Breast epithelium (tissue), 4 donors: ENCODE results near the gene RBM33. TPM values are rescaled to one million over a fixed set of nuclear protein-coding genes. Genes with fewer than 3 reads are reported as not detected.

Source experiments
- DNase-seq, 2 donors: peaks; one replicate each; pipeline ENCODE4 v3.0.0-alpha.2; 2019; ENCODE audit warnings: low spot score in 2 of 2
- H3K27ac ChIP-seq, 2 donors: fragments of 200-600 bp; sonication (generic) in 1 of 2; one replicate each; pipeline ENCODE4 v1.5.1; 2016 to 2019; ENCODE audit warnings: mild to moderate bottlenecking in 1 of 2
- H3K27me3 ChIP-seq, 2 donors: fragments of 200-600 bp; sonication (generic) in 1 of 2; one replicate each; pipeline versions ENCODE4 v1.5.1 to v1.6.0; 2017 to 2019; ENCODE audit warnings: control low read depth in 1 of 2, mild to moderate bottlenecking in 1 of 2
- H3K36me3 ChIP-seq: fragments of 200-600 bp; one replicate; pipeline ENCODE4 v1.5.1; 2019
- H3K4me1 ChIP-seq, 2 donors: fragments of 200-600 bp; sonication (generic); one replicate each; pipeline ENCODE4 v1.5.1; 2016 to 2019; ENCODE audit warnings: control low read depth in 1 of 2
- H3K4me3 ChIP-seq, 3 donors: fragments of 200-600 bp; sonication (generic); 1 replicate in 2 of 3; 2 replicates in 1 of 3; pipeline ENCODE4 v1.5.1; 2016 to 2019; ENCODE audit warnings: mild to moderate bottlenecking in 3 of 3, moderate library complexity in 2 of 3
- H3K9me3 ChIP-seq, 2 donors: fragments of 200-600 bp; sonication (generic) in 1 of 2; one replicate each; pipeline ENCODE4 v1.5.1; 2016 to 2019; ENCODE audit warnings: control low read depth in 1 of 2
- POLR2A ChIP-seq: fragments of 450-650 bp; IDR thresholded peaks from one replicate; pipeline ENCODE4 v1.6.1; 2016; ENCODE audit warnings: antibody characterized with exemption, mild to moderate bottlenecking, moderate library complexity
- POLR2AphosphoS5 ChIP-seq, 3 donors: sonication (generic); formaldehyde crosslinking; IDR thresholded peaks; one replicate each; pipeline ENCODE4 v1.6.1; 2017; ENCODE audit warnings: antibody characterized with exemption in 3 of 3
- intact Hi-C: fragments of 100-400 bp; cut with DNase I; formaldehyde crosslinking; loops from one replicate; pipeline ENCODE4 v1.15.1; 2023; ENCODE audit warnings: low total_unique reads
- total RNA-seq, 3 donors: library from RNA; depleted of rRNA; stranded (reverse); fragments of >200 nt; gene quantifications; one replicate each; pipeline ENCODE4 v1.1.0, GENCODE V29; 2016
- TF ChIP-seq, protein P1 (sequence below), 3 donors: fragments of 450-650 bp; IDR thresholded peaks; one replicate each; pipeline ENCODE4 v1.5.1; 2016 to 2017; ENCODE audit warnings: antibody characterized with exemption in 3 of 3, mild to moderate bottlenecking in 3 of 3, moderate library complexity in 3 of 3

Gene RBM33
- total RNA-seq, 3 donors from 2014 or later: 34.9 to 58.8 (median 46.5) TPM

DNA sequence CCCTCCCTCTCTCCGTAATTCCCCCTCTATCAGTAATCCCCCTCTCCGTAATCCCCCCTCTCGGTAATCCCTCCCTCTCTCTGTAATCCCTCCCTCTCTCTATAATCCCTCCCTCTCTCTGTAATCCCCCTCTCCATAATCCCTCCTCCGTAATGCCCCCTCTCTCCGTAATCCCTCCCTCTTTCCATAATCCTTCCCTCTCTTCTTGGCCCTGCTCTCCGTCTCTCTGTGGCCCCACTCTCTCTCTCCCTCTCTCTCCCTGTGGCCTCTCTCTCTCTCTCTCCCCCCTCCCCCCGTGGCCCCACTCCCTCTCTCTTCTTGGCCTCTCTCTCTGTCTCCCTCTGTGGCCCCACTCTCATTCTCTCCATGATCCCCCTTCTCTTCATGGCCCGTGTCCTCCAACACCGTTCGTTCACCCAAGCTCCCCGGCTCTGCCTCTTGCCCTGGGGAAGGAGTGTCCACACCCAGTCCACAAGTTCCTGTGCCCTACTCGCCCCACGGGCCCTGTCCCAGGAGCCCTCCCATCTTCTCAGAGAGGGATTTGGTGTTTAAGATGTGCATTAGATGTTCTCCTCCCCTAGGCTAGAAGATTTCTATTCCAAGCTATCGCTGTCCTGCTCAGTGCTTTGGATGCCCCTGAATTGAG lies 148.0 kb downstream of the RBM33 start:
- DNase-seq: no peak
- no peak overlapping the region for H3K27ac ChIP-seq
- TF ChIP-seq, protein P1, sequence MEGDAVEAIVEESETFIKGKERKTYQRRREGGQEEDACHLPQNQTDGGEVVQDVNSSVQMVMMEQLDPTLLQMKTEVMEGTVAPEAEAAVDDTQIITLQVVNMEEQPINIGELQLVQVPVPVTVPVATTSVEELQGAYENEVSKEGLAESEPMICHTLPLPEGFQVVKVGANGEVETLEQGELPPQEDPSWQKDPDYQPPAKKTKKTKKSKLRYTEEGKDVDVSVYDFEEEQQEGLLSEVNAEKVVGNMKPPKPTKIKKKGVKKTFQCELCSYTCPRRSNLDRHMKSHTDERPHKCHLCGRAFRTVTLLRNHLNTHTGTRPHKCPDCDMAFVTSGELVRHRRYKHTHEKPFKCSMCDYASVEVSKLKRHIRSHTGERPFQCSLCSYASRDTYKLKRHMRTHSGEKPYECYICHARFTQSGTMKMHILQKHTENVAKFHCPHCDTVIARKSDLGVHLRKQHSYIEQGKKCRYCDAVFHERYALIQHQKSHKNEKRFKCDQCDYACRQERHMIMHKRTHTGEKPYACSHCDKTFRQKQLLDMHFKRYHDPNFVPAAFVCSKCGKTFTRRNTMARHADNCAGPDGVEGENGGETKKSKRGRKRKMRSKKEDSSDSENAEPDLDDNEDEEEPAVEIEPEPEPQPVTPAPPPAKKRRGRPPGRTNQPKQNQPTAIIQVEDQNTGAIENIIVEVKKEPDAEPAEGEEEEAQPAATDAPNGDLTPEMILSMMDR (IDR thresholded peaks at IDR 0.05): no peak
- no peak for TF ChIP-seq POLR2AphosphoS5 (IDR thresholded peaks at IDR 0.05)
- no peak for TF ChIP-seq POLR2A
- H3K27me3 ChIP-seq: peaks cover 0 to 15% of the 10 kb centered on the region in 2 donors
- no peaks in the 10 kb centered on the region for H3K36me3 ChIP-seq
- no peak overlapping the region for H3K4me3 ChIP-seq
- H3K4me1 ChIP-seq: no peaks in the 10 kb centered on the region
- no peaks in the 10 kb centered on the region for H3K9me3 ChIP-seq
- intact Hi-C loops: loop anchor here (5.0 kb wide), 1 partner anchor 1035 kb away; no protein-coding TSS in a partner anchor

DNA sequence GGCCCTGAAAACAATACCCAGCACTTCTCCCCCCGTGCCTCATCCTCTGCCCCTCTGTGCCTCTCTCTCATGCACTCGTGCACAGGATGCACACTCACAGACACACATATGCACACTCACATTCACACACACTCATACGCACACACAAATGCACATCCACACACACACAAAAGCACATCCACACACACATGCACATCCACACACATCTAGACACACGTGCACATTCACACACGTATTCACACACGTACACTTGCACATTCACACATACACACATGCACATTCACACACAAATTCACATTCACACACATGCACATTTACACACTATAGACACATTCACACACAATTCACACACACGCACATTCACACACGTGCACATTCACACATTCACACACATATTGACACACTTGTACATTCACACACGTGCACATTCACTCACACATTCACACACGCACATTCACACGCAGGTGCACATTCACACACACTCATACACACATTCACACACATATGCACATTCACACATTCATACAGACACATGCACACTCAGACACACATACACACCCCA lies 148.6 kb downstream of the RBM33 start:
- TF ChIP-seq, protein P1 (IDR thresholded peaks at IDR 0.05): no peak
- TF ChIP-seq POLR2AphosphoS5 (IDR thresholded peaks at IDR 0.05): no peak
- no peak for TF ChIP-seq POLR2A
- Histone ChIP-seq H3K27me3 (peaks cover 0 to 16% of the 10 kb centered on the region in 2 donors), H3K27ac (no peak overlapping the region), H3K9me3 (no peaks in the 10 kb centered on the region), H3K4me3 (no peak overlapping the region), H3K36me3 (no peaks in the 10 kb centered on the region), H3K4me1 (no peaks in the 10 kb centered on the region)
- intact Hi-C loops: loop anchor here (5.0 kb wide), 1 partner anchor 1034 kb away; no protein-coding TSS in a partner anchor
- no peak for DNase-seq

DNA sequence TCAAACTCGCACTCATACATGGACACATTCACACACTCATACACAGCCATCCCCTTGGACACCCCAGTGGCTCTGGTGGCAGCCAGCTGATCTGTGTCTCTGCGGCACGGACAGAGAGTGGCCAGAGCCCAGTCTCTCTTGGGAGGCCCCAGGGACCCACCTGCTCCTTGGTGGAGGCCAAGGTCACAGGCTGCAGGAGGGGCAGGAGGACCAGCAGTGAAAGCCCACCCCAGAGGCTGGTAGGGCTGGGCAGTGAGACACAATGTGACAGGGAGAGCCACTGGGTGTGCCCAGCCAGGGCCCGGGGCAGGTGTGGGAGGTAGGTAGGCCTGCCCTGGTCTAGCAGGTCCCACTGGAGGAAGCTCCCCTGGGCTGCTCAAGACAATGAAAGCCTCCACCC lies 149.3 kb downstream of the RBM33 start:
- TF ChIP-seq POLR2AphosphoS5 (IDR thresholded peaks at IDR 0.05) (no peak), POLR2A (no peak)
- TF ChIP-seq, protein P1 (IDR thresholded peaks at IDR 0.05): no peak
- H3K27ac ChIP-seq: no peak overlapping the region
- intact Hi-C loops: loop anchor here (5.0 kb wide), 1 partner anchor 1034 kb away; no protein-coding TSS in a partner anchor

DNA sequence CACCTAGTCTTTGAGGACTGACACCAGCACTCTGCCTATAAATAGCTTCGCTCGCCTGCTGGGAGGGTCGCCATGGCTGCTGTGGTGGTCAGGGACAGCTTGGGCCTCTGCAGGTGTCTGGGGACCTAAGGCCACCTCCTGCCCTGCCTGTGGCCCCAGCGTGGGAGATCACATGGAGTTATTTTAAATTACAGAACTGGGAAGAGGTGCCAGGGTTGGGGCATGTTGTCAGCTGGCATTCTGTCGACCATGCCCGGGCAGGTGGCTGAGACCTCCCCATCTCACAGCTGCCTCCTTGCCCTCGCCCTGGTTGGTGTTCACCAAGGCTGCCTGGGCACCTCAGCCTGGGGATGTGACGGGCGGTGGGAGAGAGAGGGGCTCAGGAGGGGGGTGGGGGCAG lies 149.7 kb downstream of the RBM33 start:
- no peaks in the 10 kb centered on the region for H3K9me3 ChIP-seq
- DNase-seq: no peak
- intact Hi-C loops: loop anchor here (5.0 kb wide), 1 partner anchor 1033 kb away; no protein-coding TSS in a partner anchor
- no peak overlapping the region for H3K4me3 ChIP-seq
- H3K27me3 ChIP-seq: peaks cover 0 to 20% of the 10 kb centered on the region in 2 donors
- TF ChIP-seq POLR2A (no peak), POLR2AphosphoS5 (IDR thresholded peaks at IDR 0.05) (no peak)
- TF ChIP-seq, protein P1 (IDR thresholded peaks at IDR 0.05): no peak
- H3K27ac ChIP-seq: no peak overlapping the region
- H3K36me3 ChIP-seq: no peaks in the 10 kb centered on the region
- no peaks in the 10 kb centered on the region for H3K4me1 ChIP-seq

More for the DNA sequence above, 149.3 kb downstream of the RBM33 start:
- Histone ChIP-seq H3K4me1 (no peaks in the 10 kb centered on the region), H3K4me3 (no peak overlapping the region), H3K36me3 (no peaks in the 10 kb centered on the region), H3K9me3 (no peaks in the 10 kb centered on the region), H3K27me3 (peaks cover 0 to 16% of the 10 kb centered on the region in 2 donors)
- no peak for DNase-seq

- Histone ChIP-seq H3K36me3 (no peaks in the 10 kb centered on the region), H3K4me3 (no peak overlapping the region), H3K4me1 (no peaks in the 10 kb centered on the region), H3K27ac (no peak overlapping the region), H3K27me3 (peaks cover 0 to 32% of the 10 kb centered on the region in 2 donors), H3K9me3 (no peaks in the 10 kb centered on the region)
- intact Hi-C loops: no loop called here
- no peak for DNase-seq
- TF ChIP-seq POLR2AphosphoS5 (IDR thresholded peaks at IDR 0.05) (no peak), POLR2A (no peak)
- TF ChIP-seq, protein P1 (IDR thresholded peaks at IDR 0.05): no peak
These were observed 150.9 kb downstream of the RBM33 start for GRCh38 chr7:155795401-155795800.
